Measurements from ENCODE around the gene IL23R. TPM values are rescaled to one million over a fixed set of nuclear protein-coding genes. Genes with fewer than 3 reads are reported as not detected.

Gene IL23R
- polyA plus RNA-seq, 3 donors: not detected

DNA sequence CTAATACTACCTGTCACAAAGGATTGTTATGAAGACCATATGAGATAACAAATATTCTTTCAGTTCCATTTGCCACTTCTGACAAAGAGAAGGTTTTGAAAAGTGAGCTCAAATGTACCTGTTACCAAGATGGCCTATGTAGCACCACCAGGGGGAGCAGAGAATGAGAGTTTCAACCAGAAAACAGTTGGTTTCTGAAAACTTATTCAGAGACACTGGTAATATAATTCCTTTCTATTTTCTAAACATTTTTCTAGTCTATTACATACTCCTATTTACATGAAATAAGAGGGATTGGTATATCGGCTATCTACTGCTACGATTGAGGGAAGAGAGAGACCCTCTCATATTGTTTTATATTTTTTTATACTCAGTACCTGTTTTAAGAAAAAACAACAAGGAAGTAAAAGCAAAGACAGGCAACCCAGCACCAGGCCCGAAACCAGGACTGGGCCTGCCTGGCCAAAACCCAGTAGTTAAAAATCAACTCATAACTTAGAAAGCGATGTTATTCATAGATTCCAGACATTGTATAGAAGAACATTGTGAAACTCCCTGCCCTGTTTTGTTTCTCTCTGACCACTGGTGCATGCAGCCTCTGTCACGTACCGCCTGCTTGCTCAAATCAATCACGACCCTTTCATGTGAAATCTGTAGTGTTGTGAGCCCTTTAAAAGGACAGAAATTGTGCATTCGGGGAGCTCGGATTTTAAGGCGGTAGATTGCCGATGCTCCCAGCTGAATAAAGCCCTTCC lies 48.3 kb downstream of the IL23R start:
- H3K27ac ChIP-seq (ENCODE audit: low read depth, low read length): no peak overlapping the region
- WGBS, 3 donors: 66 to 90% (median 89%) methylated on average over 11 of the region's 11 CpGs

DNA sequence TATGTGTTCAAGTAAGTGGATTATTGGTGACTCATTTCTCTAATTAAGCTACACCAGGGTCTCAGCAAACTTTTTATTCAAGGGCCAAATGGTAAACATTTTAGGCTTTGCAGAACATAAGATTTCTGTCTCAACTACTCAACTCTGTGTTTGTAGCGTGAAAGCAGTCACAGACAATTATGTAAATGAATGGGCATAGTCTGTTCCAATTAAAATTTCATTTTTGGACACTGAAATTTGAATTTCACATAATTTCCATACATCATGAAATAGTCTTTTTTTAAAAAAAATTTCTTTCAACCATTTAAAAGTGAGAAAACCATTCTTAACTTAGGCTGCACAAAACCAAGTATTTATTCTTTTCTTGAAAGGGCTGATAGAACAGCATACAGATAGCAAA lies 50.1 kb downstream of the IL23R start:
- no peak overlapping the region for H3K27ac ChIP-seq (ENCODE audit: low read depth, low read length)
- WGBS, 3 donors: 96 to 97% (median 96%) methylated on average over 1 of the region's 1 CpG

DNA sequence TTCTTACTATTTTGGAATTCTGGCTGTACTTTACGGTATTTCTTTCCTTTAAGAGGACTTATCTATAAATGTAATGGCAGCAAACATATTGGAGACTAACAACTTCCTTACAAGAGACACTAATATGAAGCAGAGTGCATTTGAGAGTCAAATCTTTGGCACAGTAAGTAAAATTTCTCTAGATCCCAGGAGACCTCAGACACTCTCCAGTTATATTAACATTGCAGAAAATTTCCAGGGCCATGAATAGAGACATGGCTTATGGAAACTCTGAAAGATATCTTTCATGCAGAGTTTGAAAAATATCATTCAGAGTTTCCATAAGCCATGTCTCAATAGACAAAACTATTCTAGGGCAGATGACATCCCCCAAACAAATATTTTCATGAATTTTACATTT lies 51.2 kb downstream of the IL23R start:
- WGBS, 3 donors: 44 to 55% (median 53%) methylated on average over 1 of the region's 1 CpG
- no peak overlapping the region for H3K27ac ChIP-seq (ENCODE audit: low read depth, low read length)

GRCh38 chr1:67217938-67218337 lies 51.7 kb downstream of the IL23R start:
- WGBS, 3 donors: 67 to 72% (median 70%) methylated on average over 1 of the region's 1 CpG
- no peak overlapping the region for H3K27ac ChIP-seq (ENCODE audit: low read depth, low read length)

DNA sequence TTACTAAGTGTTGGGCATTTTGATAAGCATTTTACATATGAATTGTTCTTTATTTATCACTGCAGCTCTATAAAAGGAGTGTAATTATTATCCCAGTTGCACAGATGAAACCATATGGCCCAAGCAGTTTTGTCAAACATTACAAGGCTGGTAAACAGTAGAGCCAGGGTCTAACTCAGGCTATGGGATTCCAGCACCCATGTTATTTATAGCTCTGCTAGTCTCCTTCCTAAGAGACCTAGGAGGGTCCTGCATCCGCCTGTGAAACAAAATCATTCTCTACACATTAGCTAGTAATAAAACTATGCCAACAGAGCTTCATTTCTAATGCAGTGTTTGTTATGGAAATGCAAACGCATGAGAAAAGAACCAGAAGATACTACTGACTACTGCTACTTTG lies 58.6 kb downstream of the IL23R start:
- WGBS, 3 donors: 75 to 80% (median 78%) methylated on average over 2 of the region's 2 CpGs
- no peak overlapping the region for H3K27ac ChIP-seq (ENCODE audit: low read depth, low read length)

DNA sequence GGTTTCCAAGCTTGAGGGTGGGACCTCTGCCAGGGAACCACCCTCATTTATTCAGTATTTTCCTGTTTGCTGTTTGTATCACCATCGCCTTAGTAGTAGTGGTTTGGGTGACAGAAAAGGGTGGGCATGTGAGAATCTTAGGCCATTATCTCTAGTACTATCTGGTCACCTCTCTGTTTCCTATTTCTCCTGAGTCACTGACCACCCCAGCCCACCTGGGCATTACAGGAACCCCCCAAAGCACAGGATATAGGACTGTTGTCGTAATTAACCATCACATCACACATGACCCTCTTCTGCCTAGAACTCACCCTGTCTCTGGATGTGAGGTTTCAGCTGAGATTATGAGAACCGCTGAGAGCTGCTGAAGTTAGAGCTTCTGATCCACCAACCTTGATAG lies 60.4 kb downstream of the IL23R start:
- 86 to 98% (median 87%) methylated on average over 3 of the region's 3 CpGs for WGBS, 3 donors
- H3K27ac ChIP-seq (ENCODE audit: low read depth, low read length): no peak overlapping the region

DNA sequence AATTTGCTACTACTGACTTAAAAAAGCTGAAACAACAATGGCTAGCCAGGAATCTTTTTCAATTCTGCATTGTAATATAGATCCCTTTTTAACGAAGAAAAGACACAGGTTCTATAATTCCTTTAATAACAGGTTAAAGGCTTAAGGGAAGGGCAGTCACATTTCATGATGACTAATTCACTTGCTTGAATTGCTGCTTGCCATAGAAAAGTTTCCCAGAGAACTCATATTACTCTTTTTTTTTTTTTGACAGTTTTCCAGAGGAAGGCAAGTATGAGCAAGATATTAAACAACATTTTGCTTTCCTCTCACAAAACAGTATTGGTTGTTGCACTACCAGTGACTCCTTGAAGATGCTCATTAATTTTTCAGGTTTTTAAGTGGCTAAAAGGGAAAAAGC lies 60.9 kb downstream of the IL23R start:
- no peak overlapping the region for H3K27ac ChIP-seq (ENCODE audit: low read depth, low read length)
- 82 to 94% (median 88%) methylated on average over 1 of the region's 1 CpG for WGBS, 3 donors

- H3K27ac ChIP-seq (ENCODE audit: low read depth, low read length): no peak overlapping the region
These were observed 62.5 kb downstream of the IL23R start for GRCh38 chr1:67228791-67229190.

DNA sequence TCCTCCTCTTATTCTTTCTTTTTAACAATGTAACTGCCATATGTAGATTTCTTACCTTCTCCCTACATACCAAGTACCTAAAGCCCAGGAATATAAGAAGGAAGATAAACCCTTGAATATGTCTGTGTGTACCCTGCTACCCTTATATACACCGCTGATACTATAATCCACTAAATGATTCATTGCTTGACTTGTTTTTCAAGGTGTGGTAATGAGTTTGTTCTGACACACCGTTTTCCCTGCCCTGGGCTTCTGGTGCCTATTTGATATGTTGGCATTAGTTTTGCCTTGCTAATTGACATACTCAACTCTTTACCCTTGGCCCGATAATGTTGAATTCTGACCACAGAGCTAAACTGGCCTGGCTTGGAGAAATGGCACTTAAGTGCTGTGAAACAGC lies 64.3 kb downstream of the IL23R start:
- 49 to 88% (median 87%) methylated on average over 3 of the region's 3 CpGs for WGBS, 3 donors
- no peak overlapping the region for H3K27ac ChIP-seq (ENCODE audit: low read depth, low read length)

- 48 to 55% (median 54%) methylated on average over 3 of the region's 3 CpGs for WGBS, 3 donors
- no peak overlapping the region for H3K27ac ChIP-seq (ENCODE audit: low read depth, low read length)
These were observed 70.0 kb downstream of the IL23R start for GRCh38 chr1:67236277-67236676.

DNA sequence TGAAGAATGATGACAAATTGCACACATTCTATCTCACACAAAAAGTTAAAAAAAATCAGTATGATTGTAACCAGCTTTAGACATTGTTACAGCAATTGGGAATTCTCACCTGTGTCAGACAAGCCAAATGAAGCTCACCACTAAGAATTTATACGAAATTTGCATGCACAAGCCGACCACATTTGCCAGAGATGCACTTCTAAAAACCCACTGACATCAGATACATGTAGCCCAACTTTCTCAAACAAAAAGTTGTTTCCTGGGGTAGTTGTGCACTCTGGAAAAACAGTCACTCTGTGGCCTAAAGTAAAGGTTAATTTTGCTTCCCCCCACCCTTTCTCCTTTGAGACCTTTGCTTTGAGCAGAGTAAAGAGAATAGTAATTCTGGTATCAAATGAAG lies 73.5 kb downstream of the IL23R start:
- WGBS, 3 donors: 42 to 88% (median 59%) methylated on average over 2 of the region's 2 CpGs
- H3K27ac ChIP-seq (ENCODE audit: low read depth, low read length): no peak overlapping the region

GRCh38 chr1:67241200-67241746 lies 75.0 kb downstream of the IL23R start:
- WGBS, 3 donors: 54 to 64% (median 60%) methylated on average over 1 of the region's 1 CpG
- H3K27ac ChIP-seq (ENCODE audit: low read depth, low read length): no peak overlapping the region

GRCh38 chr1:67242016-67242415 lies 75.8 kb downstream of the IL23R start:
- H3K27ac ChIP-seq (ENCODE audit: low read depth, low read length): no peak overlapping the region

DNA sequence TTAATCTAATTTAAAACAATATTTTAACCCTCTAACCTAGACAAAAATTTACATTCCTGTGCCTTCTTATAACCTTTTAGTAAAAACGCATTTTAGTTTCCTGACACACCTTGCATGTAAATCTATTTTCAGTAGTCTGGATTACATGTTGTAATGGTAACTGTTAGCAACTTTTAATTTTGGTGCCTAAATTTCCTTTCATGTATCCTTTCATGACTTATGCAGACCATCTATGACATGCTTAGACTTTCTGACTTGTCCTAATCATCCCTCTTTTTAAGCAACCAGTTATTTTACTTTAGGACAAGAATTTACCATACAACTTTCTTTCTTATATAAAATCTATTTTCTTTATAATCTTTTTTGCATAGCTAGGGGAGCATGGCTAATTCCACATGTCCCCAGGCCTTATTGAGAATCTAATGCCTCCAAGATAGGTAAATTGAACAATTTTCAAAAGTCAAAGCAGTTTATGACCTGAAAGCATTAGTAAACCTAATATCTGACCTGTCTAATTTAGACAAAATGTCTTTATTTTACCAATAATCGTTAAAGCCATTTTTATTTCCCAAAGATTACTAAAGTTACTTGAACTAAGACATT lies 83.9 kb downstream of the IL23R start:
- H3K27ac ChIP-seq (ENCODE audit: low read depth, low read length): no peak overlapping the region
- WGBS, 3 donors: 87 to 91% (median 89%) methylated on average over 2 of the region's 2 CpGs

- WGBS, 3 donors: 47 to 51% (median 49%) methylated on average over 2 of the region's 2 CpGs
- no peak overlapping the region for H3K27ac ChIP-seq (ENCODE audit: low read depth, low read length)
These were observed 90.3 kb downstream of the IL23R start for GRCh38 chr1:67256291-67257172.

GRCh38 chr1:67257173-67257535 lies 90.9 kb downstream of the IL23R start:
- 74 to 78% (median 77%) methylated on average over 5 of the region's 5 CpGs for WGBS, 3 donors
- H3K27ac ChIP-seq (ENCODE audit: low read depth, low read length): no peak overlapping the region

DNA sequence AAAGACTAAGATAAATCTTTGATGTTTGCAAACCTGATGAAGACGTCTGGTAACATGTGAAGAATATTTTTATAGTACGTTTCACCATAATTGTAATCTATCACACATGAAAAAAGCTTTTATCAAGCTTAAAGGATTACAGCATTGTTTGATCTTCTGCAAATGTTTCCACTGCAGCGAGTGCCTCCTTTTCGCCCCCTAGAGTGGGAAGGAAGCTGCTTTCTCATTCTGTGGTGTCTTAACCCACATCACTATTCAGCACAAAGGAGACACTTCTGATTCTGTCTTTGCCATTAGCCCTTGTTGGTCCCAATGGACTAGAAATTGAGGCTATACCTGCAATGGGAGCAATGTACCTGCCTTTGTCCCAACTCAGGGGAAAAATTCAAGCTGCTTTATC lies 95.4 kb downstream of the IL23R start:
- no peak overlapping the region for H3K27ac ChIP-seq (ENCODE audit: low read depth, low read length)
- WGBS, 3 donors: 21 to 27% (median 26%) methylated on average over 4 of the region's 4 CpGs

GRCh38 chr1:67262735-67263134 lies 96.5 kb downstream of the IL23R start:
- H3K27ac ChIP-seq (ENCODE audit: low read depth, low read length): no peak overlapping the region
- WGBS, 3 donors: 77 to 91% (median 80%) methylated on average over 5 of the region's 5 CpGs

DNA sequence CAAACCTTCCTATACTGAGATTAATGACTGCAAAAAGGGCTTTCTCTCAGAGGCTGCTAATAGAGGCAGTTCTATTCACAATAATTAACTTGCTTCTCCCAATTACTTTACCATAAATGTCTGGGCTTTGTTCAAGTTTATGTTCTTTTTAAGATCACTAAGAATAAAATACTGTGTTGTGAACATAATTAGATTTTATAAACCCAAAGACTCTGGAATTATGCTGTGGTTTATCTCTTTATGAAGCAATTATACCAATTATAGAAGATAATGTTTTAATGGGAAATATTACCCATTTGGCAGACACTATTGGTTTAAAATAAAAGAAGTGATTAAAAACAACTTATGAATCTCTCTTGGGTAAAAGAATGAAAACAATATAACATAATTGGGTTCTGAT lies 97.9 kb downstream of the IL23R start:
- H3K27ac ChIP-seq (ENCODE audit: low read depth, low read length): no peak overlapping the region
